HL-60 (cell line): Measurements from ENCODE around the gene TMEM233.

Source experiments
- DNase-seq, 2 experiments: peaks; one replicate each; pipeline ENCODE4 v3.0.0-alpha.2; 2010 to 2020; ENCODE audit warnings: low read depth in 1 of 2, low spot score in 1 of 2
- H3K27ac ChIP-seq: fragments of 250-450 bp; sonication (Bioruptor Pico); replicated peaks from 2 replicates; pipeline ENCODE4 v1.5.1; 2020; ENCODE audit warnings: mild to moderate bottlenecking, moderate library complexity
- H3K27me3 ChIP-seq: fragments of 250-450 bp; sonication (Bioruptor Pico); 2 replicates; pipeline ENCODE4 v1.5.1; 2021; ENCODE audit warnings: mild to moderate bottlenecking, moderate library complexity; ENCODE audit not compliant: insufficient read depth, poor library complexity, severe bottlenecking
- H3K4me3 ChIP-seq: replicated peaks from 2 replicates; pipeline ENCODE4 v1.5.1; 2011; ENCODE audit warnings: mild to moderate bottlenecking, control low read depth, low read length; ENCODE audit not compliant: insufficient read depth
- GABPA ChIP-seq: IDR thresholded peaks from 2 replicates; pipeline ENCODE4 v1.6.1; 2012; ENCODE audit warnings: low read depth
- POLR2AphosphoS5 ChIP-seq: IDR thresholded peaks from 2 replicates; pipeline ENCODE4 v1.6.1; 2012; ENCODE audit warnings: low read depth
- SPI1 ChIP-seq: IDR thresholded peaks from 2 replicates; pipeline ENCODE4 v1.6.1; 2012; ENCODE audit warnings: low read depth, mild to moderate bottlenecking, borderline replicate concordance
- TF ChIP-seq, protein P1 (sequence below): IDR thresholded peaks from one replicate; pipeline ENCODE4 v1.5.1; 2011; ENCODE audit warnings: low read length, control low read depth, inconsistent platforms; ENCODE audit not compliant: insufficient read depth
- TF ChIP-seq, protein P2 (sequence below): IDR thresholded peaks from 2 replicates; pipeline ENCODE4 v1.6.1; 2012; ENCODE audit warnings: low read depth; ENCODE audit not compliant: insufficient replicate concordance

The TMEM233 gene

DNA sequence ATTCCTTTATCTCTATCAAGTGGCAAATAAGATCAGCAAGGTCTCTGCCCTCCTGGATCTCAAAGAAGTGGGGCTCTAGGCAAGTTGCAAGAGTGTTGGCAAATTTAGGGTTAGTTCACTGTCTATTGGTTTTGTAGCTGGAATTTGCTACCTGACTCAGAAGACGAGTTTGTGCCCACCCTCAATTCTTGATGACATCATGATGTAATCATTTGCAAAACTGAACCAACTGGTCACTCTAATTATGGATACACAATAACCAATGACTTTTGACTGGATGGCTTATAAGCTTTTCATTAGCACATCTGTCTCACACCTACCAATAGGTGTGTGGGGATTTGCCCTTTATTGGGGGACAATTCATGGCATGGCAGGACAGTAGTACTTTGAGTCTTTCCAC lies 4.6 kb downstream of the TMEM233 start:
- no peak overlapping the region for H3K4me3 ChIP-seq
- peaks cover 38% of the 10 kb centered on the region for H3K27me3 ChIP-seq
- TF ChIP-seq, protein P1, sequence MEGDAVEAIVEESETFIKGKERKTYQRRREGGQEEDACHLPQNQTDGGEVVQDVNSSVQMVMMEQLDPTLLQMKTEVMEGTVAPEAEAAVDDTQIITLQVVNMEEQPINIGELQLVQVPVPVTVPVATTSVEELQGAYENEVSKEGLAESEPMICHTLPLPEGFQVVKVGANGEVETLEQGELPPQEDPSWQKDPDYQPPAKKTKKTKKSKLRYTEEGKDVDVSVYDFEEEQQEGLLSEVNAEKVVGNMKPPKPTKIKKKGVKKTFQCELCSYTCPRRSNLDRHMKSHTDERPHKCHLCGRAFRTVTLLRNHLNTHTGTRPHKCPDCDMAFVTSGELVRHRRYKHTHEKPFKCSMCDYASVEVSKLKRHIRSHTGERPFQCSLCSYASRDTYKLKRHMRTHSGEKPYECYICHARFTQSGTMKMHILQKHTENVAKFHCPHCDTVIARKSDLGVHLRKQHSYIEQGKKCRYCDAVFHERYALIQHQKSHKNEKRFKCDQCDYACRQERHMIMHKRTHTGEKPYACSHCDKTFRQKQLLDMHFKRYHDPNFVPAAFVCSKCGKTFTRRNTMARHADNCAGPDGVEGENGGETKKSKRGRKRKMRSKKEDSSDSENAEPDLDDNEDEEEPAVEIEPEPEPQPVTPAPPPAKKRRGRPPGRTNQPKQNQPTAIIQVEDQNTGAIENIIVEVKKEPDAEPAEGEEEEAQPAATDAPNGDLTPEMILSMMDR = no peak
- no peak for TF ChIP-seq SPI1
- TF ChIP-seq, protein P2, sequence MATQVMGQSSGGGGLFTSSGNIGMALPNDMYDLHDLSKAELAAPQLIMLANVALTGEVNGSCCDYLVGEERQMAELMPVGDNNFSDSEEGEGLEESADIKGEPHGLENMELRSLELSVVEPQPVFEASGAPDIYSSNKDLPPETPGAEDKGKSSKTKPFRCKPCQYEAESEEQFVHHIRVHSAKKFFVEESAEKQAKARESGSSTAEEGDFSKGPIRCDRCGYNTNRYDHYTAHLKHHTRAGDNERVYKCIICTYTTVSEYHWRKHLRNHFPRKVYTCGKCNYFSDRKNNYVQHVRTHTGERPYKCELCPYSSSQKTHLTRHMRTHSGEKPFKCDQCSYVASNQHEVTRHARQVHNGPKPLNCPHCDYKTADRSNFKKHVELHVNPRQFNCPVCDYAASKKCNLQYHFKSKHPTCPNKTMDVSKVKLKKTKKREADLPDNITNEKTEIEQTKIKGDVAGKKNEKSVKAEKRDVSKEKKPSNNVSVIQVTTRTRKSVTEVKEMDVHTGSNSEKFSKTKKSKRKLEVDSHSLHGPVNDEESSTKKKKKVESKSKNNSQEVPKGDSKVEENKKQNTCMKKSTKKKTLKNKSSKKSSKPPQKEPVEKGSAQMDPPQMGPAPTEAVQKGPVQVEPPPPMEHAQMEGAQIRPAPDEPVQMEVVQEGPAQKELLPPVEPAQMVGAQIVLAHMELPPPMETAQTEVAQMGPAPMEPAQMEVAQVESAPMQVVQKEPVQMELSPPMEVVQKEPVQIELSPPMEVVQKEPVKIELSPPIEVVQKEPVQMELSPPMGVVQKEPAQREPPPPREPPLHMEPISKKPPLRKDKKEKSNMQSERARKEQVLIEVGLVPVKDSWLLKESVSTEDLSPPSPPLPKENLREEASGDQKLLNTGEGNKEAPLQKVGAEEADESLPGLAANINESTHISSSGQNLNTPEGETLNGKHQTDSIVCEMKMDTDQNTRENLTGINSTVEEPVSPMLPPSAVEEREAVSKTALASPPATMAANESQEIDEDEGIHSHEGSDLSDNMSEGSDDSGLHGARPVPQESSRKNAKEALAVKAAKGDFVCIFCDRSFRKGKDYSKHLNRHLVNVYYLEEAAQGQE = no peak
- no peak for TF ChIP-seq GABPA
- no peak for TF ChIP-seq POLR2AphosphoS5
- no peak overlapping the region for H3K27ac ChIP-seq
- no peak for DNase-seq

DNA sequence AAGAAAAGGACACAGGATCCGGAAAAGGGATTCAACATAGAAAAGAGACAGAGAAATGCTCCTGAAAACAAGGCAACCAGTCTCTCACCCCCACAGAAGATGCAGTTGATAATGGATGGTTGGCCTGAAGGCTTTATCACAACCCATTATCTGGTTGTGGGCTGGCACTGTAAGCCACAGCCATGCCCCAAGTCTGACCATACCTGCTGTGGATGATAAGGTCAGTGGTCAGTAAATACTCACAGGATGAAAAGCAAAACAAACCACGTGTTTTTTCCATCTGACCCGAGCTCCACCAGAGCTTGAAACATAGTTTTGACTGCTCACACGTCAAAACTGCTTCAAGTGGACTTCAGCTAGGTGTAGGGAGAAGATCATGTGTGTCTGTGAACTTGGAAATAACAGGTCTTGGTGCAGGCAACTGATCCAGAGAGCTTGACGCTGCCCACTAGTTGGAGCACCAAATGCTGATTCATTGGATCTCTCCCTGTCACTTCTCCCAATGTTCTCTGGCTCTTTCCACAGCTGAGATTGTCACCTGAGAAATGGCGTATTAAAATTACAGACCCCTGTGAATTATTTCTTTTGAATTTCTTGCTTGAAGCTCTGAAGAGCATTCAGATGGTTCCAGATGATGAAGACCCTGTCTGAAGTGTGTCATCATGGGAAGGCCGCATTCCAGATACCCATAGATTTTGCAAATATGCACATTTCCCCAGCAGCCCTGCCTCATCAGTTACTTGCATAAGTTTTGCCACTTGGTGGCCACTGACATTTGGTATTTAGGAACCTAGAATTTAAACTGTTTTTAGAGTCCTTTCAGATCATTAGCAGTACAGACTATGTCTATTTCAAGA lies 8.5 kb downstream of the TMEM233 start:
- H3K4me3 ChIP-seq = no peak overlapping the region
- TF ChIP-seq SPI1 (no peak), POLR2AphosphoS5 (no peak), GABPA (no peak)
- TF ChIP-seq, protein P2 = no peak
- TF ChIP-seq, protein P1 = no peak
- H3K27ac ChIP-seq = no peak overlapping the region
- H3K27me3 ChIP-seq = peaks cover 8% of the 10 kb centered on the region
- DNase-seq = no peak

DNA sequence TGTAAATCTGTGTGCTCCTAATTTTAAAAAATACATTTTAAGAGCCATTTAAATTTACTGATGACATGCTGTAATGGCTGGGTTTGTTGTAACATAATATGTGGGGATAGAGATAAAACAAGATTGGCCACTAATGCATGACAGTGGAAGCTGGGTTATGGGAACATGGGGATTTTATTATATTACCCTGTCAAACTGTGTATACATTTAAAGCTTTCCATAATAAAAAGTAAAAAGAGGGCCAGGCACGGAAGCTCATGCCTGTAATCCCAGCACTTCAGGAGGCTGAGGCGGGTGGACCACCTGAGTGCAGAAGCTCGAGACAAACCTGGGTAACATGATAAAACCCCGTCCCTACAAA lies 9.1 kb downstream of the TMEM233 start:
- Histone ChIP-seq H3K27me3 (peaks cover 8% of the 10 kb centered on the region), H3K4me3 (no peak overlapping the region), H3K27ac (no peak overlapping the region)
- no peak for DNase-seq
- TF ChIP-seq SPI1 = no peak

DNA sequence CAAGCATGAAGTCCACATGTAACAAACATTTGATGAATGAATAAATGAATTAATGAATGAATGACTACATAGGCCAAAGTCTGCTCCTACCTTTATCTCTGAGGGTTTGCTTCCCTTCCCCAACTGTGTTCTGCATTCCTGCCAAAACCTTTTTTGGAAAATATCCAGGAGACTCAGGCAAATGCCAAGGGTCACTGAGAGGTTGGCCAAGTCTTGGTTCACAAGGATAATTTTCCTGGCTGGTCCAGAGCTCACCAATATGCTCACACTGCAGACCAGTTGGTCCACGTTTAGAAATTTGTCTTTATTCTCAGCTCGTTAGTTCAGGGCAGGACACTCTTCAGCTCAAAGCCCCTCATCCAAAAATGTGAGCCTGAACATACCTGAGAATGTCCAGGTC lies 10.2 kb downstream of the TMEM233 start:
- Histone ChIP-seq H3K27ac (no peak overlapping the region), H3K27me3 (peaks cover 7% of the 10 kb centered on the region), H3K4me3 (no peak overlapping the region)
- TF ChIP-seq, protein P2 = no peak
- TF ChIP-seq, protein P1 = no peak
- TF ChIP-seq GABPA (no peak), SPI1 (no peak), POLR2AphosphoS5 (no peak)
- DNase-seq = no peak
